ENCODE data around the gene KRT6C. TPM values are rescaled to one million over a fixed set of nuclear protein-coding genes. Genes with fewer than 3 reads are reported as not detected.
"Not testable (repeated sequence)": the region's sequence is repeated elsewhere in the genome, so short reads cannot be mapped to it uniquely, and the experiment has no call there.

KRT6C gene
- total RNA-seq, result not detected in 2 replicates

- no peak for DNase-seq (ENCODE audit: low read depth)
Observed at GRCh38 chr12:52473768-52474167, at the start of gene KRT6C. TSS of gene KRT6C (minus strand) at chr12:52473805. CDS start at chr12:52473737, 68 bp downstream.

- no peak for DNase-seq (ENCODE audit: low read depth)
Observed at GRCh38 chr12:52522346-52523011, 48.9 kb upstream of the KRT6C start.

- DNase-seq (ENCODE audit: low read depth), result no peak
Observed at GRCh38 chr12:52521568-52522266, 48.1 kb upstream of the KRT6C start.

- DNase-seq (ENCODE audit: low read depth), result no peak
Observed at GRCh38 chr12:52521175-52521567, 47.6 kb upstream of the KRT6C start.

GRCh38 chr12:52519826-52520662 is 46.4 kb upstream of the KRT6C start, which contains the start of gene KRT5:
TSS of gene KRT5 (minus strand) at chr12:52520394. CDS start at chr12:52520296, 98 bp downstream.
- no peak for DNase-seq (ENCODE audit: low read depth)

GRCh38 chr12:52519387-52519703 is 45.7 kb upstream of the KRT6C start:
- DNase-seq (ENCODE audit: low read depth), result no peak

GRCh38 chr12:52518574-52519386 is 45.2 kb upstream of the KRT6C start:
- no peak for DNase-seq (ENCODE audit: low read depth)

- no peak for DNase-seq (ENCODE audit: low read depth)
Observed at GRCh38 chr12:52517888-52518287, 44.3 kb upstream of the KRT6C start.

GRCh38 chr12:52517005-52517835 is 43.6 kb upstream of the KRT6C start:
- DNase-seq (ENCODE audit: low read depth), result no peak

GRCh38 chr12:52515927-52516831 is 42.6 kb upstream of the KRT6C start:
- DNase-seq (ENCODE audit: low read depth), result no peak

GRCh38 chr12:52515319-52515646 is 41.7 kb upstream of the KRT6C start:
- no peak for DNase-seq (ENCODE audit: low read depth)

GRCh38 chr12:52514471-52515318 is 41.1 kb upstream of the KRT6C start:
- DNase-seq (ENCODE audit: low read depth), result no peak

- no peak for DNase-seq (ENCODE audit: low read depth)
Observed at GRCh38 chr12:52513736-52514135, 40.1 kb upstream of the KRT6C start.

- DNase-seq (ENCODE audit: low read depth), result no peak
Observed at GRCh38 chr12:52508211-52508610, 34.6 kb upstream of the KRT6C start.

- peak; percentile 88 for DNase-seq (ENCODE audit: low read depth)
Observed at GRCh38 chr12:52506858-52507715, 33.5 kb upstream of the KRT6C start.

GRCh38 chr12:52502877-52503276 is 29.3 kb upstream of the KRT6C start:
- DNase-seq (ENCODE audit: low read depth), result no peak

- no peak for DNase-seq (ENCODE audit: low read depth)
Observed at GRCh38 chr12:52501490-52501889, 27.9 kb upstream of the KRT6C start.

GRCh38 chr12:52500574-52500973 is 27.0 kb upstream of the KRT6C start:
- not testable (repeated sequence) for DNase-seq (ENCODE audit: low read depth)
